Epithelial cell of esophagus (primary cell): Measurements from ENCODE around the gene SPACA7.
"Not testable (repeated sequence)": the region's sequence is repeated elsewhere in the genome, so short reads cannot be mapped to it uniquely, and the experiment has no call there.

ENCODE experiments used
- DNase-seq: peaks from one replicate; pipeline ENCODE4 v3.0.0; 2010; ENCODE audit warnings: low read depth
- H3K4me3 ChIP-seq: 2 replicates; pipeline ENCODE4 v1.5.1; 2011; ENCODE audit warnings: mild to moderate bottlenecking, low read length, control low read depth
- TF ChIP-seq, protein P1 (sequence below): IDR thresholded peaks from 2 replicates; pipeline ENCODE4 v1.5.1; 2011; ENCODE audit warnings: low read depth, mild to moderate bottlenecking, low read length, control low read depth, inconsistent platforms; ENCODE audit not compliant: insufficient read depth; ENCODE audit errors: missing control alignments

Gene SPACA7

DNA sequence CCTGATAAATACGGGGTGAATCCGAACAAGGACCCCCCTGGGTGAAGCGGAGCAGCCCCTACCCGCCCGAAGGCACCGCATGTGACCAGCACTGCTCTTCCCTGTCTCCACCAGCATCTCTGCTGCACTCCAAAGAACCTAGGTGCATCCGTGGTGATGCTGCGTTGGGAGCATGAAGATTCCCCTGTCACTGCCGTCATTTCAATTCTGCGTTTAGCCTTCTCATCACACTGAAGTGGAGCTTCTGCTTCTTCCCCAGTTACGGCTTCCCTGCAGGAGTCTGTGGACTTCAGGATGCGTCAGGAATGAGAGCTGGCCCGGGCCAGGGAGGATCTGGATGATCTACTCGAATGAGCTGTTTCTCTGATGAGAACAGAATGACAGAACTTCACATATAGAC lies 47.9 kb downstream of the SPACA7 start:
- no peak for DNase-seq
- H3K4me3 ChIP-seq, result no peak overlapping the region
- TF ChIP-seq, protein P1, sequence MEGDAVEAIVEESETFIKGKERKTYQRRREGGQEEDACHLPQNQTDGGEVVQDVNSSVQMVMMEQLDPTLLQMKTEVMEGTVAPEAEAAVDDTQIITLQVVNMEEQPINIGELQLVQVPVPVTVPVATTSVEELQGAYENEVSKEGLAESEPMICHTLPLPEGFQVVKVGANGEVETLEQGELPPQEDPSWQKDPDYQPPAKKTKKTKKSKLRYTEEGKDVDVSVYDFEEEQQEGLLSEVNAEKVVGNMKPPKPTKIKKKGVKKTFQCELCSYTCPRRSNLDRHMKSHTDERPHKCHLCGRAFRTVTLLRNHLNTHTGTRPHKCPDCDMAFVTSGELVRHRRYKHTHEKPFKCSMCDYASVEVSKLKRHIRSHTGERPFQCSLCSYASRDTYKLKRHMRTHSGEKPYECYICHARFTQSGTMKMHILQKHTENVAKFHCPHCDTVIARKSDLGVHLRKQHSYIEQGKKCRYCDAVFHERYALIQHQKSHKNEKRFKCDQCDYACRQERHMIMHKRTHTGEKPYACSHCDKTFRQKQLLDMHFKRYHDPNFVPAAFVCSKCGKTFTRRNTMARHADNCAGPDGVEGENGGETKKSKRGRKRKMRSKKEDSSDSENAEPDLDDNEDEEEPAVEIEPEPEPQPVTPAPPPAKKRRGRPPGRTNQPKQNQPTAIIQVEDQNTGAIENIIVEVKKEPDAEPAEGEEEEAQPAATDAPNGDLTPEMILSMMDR, result no peak

DNA sequence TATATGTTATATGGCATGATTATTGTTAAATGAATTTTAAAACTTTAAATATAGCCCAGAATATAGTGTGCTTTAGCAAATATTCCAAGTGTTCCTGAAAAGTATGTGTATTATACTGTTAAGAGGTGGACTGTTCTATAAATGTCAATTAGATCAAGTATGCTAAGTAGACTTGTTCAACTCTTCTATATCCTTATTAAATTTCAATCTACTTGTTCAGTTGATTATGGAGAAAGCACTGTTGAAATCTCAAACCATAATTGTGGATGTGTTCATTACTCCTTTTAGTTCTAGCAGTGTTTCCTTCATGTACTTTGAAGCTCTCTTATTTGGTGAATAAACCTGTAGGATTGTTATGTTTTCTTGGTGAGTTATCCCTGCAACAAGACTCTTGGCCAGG lies 52.5 kb downstream of the SPACA7 start:
- H3K4me3 ChIP-seq, result no peak overlapping the region
- TF ChIP-seq, protein P1, result no peak
- DNase-seq, result no peak

DNA sequence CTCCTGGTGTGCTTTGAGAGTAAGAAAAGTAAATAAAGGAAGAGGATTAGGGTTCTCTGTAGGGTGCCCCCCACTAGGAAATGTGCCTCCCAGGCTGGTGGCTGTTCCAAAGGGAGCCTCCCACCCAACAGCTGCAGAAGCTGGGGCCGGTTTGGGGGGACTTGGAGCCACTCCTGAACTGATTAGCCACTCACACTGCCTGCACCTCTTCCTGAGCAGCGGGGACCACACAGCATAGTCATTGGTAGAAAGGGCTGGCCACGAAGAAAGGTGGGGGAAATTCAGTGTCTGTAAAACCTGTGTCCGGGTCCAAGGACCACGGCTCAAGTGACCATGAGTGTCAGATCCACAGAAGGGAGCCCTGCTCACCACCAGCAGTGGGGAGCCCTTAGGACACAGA lies 55.6 kb downstream of the SPACA7 start:
- no peak overlapping the region for H3K4me3 ChIP-seq
- no peak for DNase-seq
- TF ChIP-seq, protein P1, result no peak

DNA sequence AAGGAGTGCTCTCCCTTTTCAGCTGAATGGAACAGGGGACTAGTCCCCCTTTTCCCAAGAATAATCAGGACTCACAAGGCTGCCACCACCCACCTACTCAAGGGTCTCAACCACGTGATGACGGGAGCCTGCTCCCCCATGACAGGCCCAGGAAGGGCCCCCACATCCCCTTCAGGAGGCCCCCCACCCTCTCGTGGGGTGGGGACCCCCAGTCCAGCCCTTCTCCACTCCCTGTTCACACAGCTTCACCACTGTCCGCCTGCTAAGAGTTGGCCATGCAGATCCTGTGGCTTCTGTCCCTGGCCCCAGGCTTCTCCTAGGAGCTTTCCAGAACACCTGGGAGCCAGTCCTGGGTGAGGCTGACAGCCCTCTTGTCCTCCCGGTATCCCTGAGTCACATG lies 56.6 kb downstream of the SPACA7 start:
- DNase-seq, H3K4me3 ChIP-seq: not testable (repeated sequence)

DNA sequence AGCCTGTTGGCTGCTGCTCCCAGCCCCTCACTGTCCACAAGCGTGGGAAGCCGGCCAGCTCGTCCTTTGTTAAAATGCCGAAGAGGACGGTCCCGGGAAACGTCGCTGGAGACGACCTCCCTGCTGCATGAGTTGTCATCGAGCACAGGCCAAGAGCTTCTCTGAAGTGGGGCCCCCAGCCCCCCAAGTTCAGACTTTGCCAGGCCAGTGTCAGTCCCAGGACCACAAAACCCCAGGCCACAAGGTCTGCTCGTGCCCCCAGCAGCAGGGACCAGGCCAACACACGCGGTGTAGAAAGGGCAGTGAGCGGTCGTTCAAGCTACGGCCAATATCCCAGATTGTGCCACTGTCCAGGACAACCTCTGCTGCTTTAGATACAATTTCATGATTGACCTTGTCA lies 57.4 kb downstream of the SPACA7 start:
- not testable (repeated sequence) for H3K4me3 ChIP-seq, DNase-seq

DNA sequence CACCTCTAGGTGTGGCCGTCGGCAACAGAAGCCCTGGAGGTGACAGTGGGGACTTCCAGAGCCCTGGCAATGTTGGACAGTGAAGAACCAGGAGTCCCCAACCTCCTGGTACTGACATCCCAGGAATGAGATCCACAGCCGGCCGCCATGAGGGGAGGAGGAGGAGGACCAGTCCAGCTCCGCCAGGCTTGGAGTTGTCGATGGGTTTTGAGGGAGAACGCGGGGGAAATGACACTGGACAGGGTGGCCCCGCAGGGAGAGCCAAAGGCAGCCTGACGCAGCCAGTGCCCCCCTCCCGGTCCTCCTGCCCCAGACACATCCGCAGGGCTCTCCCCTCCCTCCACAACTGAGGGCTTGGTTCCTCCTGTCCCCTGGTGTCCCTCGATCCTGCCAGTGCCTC lies 57.9 kb downstream of the SPACA7 start:
- no peak for DNase-seq

DNA sequence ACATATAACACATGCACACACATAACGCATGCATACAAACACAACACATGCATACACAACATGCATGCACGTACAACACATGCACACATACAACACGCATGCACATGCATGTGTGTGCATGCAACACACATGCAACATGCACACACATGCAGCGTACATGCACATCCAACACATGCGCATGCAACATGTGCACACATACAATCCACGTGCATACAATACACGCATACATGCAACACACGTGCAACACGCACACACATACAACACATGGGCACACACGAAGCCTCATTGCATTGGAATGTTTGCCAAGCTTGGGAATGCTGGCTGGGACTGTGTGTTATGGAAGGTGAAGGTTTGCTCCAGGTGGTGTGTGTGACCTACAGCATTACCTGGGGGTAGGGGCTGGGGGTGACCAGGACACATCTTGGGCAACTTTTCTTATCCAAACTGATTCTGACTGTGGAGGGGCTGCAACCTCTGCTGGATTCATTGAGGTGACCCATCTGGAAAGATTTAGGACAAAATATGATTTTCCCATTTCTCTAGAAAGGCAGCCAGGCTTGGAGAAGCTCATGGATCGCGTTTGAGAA lies 58.9 kb downstream of the SPACA7 start:
- TF ChIP-seq, protein P1, result no peak

More for the DNA sequence above, 57.9 kb downstream of the SPACA7 start:
- TF ChIP-seq, protein P1, result no peak
- H3K4me3 ChIP-seq, result no peak overlapping the region

DNA sequence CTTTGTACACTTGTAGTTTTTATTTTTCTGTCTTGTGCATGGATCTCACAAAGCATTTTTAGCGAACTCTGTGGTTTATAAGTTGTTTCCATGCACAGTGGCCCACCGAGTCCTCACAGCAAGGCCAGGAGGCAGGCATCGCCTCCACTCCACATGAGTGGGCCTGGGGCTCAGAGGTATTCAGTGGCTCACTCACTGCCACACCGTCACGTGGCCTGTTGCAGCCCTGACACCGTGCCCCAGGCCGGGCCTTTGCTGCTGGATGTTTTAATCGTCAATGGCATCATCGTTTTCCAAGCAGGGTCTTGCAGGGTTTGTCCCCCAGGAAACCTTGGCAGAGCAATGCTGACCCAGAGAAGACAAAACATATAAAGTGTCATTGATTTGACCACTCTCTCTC lies 59.8 kb downstream of the SPACA7 start:
- TF ChIP-seq, protein P1, result no peak
- DNase-seq, result no peak
- H3K4me3 ChIP-seq, result no peak overlapping the region

More for the DNA sequence above, 58.9 kb downstream of the SPACA7 start:
- no peak for DNase-seq
- no peak overlapping the region for H3K4me3 ChIP-seq
